MG63 (cell line): Measurements from ENCODE around the gene IL11RA. TPM values are rescaled to one million over a fixed set of nuclear protein-coding genes. Genes with fewer than 3 reads are reported as not detected.

Source experiments
- DNase-seq: peaks from one replicate; pipeline ENCODE4 v3.0.0-alpha.2; 2020
- H3K27me3 ChIP-seq: fragments of 250-450 bp; sonication (Bioruptor Pico); 2 replicates; pipeline ENCODE4 v1.5.1; 2020; ENCODE audit warnings: mild to moderate bottlenecking, moderate library complexity
- H3K36me3 ChIP-seq: fragments of 250-450 bp; sonication (Bioruptor Pico); 2 replicates; pipeline ENCODE4 v1.5.1; 2020; ENCODE audit warnings: mild to moderate bottlenecking, moderate library complexity
- H3K4me3 ChIP-seq: fragments of 250-450 bp; sonication (Bioruptor Pico); 2 replicates; pipeline ENCODE4 v1.5.1; 2020; ENCODE audit warnings: mild to moderate bottlenecking, moderate library complexity
- H3K9me3 ChIP-seq: fragments of 250-450 bp; sonication (Bioruptor Pico); 2 replicates; pipeline ENCODE4 v1.5.1; 2020; ENCODE audit warnings: mild to moderate bottlenecking, moderate library complexity
- total RNA-seq: library from RNA; depleted of rRNA; stranded (reverse); fragments of >200 nt; shearing (Covaris generic); gene quantifications from 2 replicates; pipeline ENCODE4 v1.2.3, GENCODE V29; 2014; ENCODE audit warnings: low replicate concordance

IL11RA gene
- total RNA-seq, 1 experiment from 2014 or later = 16.9 TPM

DNA sequence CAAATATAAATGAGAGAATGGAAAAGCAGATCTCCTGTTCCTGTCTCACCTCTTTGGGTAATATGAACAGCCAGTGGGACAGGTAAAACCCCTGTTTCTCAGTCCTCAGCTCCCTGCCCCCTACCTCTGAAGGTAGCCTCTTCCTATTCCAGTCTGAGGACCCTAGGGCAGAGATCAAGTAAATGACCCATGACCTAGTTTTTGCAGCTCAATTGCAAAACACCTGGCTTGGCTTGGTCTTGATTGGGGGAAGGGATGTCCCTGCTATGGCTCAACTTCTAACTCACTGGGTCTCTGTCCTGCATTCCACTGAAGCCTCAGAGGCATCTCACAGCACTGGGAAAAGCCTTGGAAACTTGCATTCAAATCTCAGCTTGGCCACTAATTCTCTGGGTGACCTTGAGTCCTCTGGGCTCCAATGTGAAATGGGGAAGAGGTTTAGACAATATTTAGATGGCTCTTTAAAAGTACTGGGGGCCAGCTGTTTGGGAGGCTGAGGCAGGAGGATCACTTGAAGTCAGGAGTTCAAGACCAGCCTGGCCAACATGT lies 7.1 kb upstream of the IL11RA start:
- Histone ChIP-seq H3K4me3 (no peak overlapping the region), H3K36me3 (no peaks in the 10 kb centered on the region; the same call in 1 of the 2 replicates), H3K27me3 (no peaks in the 10 kb centered on the region), H3K9me3 (no peaks in the 10 kb centered on the region)
- DNase-seq = no peak

DNA sequence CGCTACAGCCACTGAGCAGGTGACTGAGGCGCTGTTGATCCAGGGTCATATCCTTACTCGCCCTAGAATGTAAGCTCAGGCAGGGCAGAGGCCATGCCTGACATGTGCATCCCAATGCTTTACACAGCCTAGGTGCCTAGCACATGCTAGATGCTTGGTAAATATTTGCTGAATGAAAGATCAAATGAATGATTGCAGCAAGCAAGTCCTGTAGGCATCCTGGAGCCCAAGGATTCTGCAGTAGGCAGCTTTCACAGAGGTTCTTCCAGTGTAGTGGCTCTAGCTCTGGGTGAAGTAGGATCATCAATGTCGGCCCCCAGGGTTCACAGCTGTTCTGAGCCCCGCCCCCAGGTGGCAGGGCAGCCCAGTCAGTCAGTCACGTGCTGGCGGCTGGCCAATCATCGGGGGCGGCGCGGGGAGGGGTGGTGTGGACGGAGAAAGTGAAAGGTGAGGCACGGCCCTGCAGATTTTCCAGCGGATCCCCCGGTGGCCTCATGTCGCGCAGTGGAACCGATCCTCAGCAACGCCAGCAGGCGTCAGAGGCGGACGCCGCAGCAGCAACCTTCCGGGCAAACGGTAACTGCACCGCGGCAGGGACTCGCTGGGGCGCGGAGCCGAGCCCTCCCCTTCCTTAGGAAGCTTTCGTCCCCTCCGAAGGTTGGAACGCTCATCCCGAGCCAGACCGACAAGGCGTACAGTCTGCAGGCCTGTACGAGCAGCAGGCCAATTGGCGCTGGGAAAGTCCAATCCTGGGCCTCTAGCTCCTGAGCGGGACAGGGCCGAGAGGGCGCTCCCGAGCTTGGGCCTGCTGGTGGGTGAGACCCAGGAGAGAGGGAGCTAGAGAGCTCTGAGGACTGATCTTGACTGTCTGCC lies 5.5 kb upstream of the IL11RA start, which contains the start of gene GALT:
Gene GALT (plus strand): TSS at position 465 of the 873 bp plus-strand sequence. CDS start 30 bp downstream, at position 495.
- Histone ChIP-seq H3K4me3 (peak within 1 kb of the TSS; percentile 60), H3K36me3 (no peaks in the 10 kb centered on the region; the same call in 1 of the 2 replicates), H3K27me3 (no peaks in the 10 kb centered on the region), H3K9me3 (no peaks in the 10 kb centered on the region)
- DNase-seq = peak; percentile 85

DNA sequence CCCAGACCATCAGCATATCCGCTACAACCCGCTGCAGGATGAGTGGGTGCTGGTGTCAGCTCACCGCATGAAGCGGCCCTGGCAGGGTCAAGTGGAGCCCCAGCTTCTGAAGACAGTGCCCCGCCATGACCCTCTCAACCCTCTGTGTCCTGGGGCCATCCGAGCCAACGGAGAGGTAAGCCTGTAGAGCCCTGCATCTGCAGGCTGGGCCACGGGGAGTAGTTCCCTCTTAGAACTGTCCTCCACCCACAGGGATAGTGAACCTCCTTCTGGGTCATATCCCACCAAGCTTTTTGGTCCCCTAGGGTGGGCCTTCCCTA lies 4.9 kb upstream of the IL11RA start:
- peak overlapping the region; percentile 60 for H3K4me3 ChIP-seq

DNA sequence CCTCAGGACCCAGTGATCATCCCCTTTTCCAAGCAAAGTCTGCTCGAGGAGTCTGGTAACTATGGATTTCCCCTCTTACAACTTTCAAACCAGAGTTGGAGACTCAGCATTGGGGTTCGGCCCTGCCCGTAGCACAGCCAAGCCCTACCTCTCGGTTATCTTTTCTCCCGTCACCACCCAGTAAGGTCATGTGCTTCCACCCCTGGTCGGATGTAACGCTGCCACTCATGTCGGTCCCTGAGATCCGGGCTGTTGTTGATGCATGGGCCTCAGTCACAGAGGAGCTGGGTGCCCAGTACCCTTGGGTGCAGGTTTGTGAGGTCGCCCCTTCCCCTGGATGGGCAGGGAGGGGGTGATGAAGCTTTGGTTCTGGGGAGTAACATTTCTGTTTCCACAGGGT lies 4.3 kb upstream of the IL11RA start:
- DNase-seq = no peak
- Histone ChIP-seq H3K27me3 (no peaks in the 10 kb centered on the region), H3K4me3 (peak overlapping the region; percentile 60), H3K9me3 (no peaks in the 10 kb centered on the region), H3K36me3 (no peaks in the 10 kb centered on the region; the same call in 1 of the 2 replicates)

More for the DNA sequence above, 4.9 kb upstream of the IL11RA start:
- H3K9me3 ChIP-seq = no peaks in the 10 kb centered on the region
- no peaks in the 10 kb centered on the region for H3K27me3 ChIP-seq
- DNase-seq = no peak
- no peaks in the 10 kb centered on the region; the same call in 1 of the 2 replicates for H3K36me3 ChIP-seq

DNA sequence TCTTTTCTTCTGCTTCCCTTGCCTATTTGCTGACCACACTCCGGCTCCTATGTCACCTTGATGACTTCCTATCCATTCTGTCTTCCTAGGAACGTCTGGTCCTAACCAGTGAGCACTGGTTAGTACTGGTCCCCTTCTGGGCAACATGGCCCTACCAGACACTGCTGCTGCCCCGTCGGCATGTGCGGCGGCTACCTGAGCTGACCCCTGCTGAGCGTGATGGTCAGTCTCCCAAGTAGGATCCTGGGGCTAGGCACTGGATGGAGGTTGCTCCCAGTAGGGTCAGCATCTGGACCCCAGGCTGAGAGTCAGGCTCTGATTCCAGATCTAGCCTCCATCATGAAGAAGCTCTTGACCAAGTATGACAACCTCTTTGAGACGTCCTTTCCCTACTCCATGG lies 3.3 kb upstream of the IL11RA start:
- Histone ChIP-seq H3K36me3 (no peaks in the 10 kb centered on the region; the same call in 1 of the 2 replicates), H3K9me3 (no peaks in the 10 kb centered on the region)

DNA sequence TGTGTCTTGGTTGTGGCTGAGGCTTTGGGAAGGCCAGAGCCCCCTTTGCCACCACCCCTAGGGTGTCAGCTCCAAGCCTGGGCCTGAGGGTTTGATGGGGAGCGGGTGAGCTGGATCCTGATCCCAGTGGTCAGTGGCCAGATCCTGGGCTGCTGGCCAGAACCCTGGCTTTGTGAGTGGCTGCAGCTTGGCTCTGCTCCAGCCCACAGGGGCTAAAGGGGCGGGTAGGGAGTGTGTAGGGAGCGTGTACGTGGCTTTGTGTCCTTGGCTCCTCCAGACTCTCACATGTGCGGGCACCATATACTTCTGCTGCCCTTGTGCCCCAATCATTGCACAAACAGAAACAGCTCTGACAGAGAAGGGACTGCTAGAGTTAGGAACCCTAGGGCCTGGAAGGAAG lies 1.2 kb upstream of the IL11RA start:
- H3K9me3 ChIP-seq = no peaks in the 10 kb centered on the region
- H3K36me3 ChIP-seq = no peaks in the 10 kb centered on the region; the same call in 1 of the 2 replicates
- no peak overlapping the region; the same call in 1 of the 2 replicates for H3K4me3 ChIP-seq
- DNase-seq = no peak
- H3K27me3 ChIP-seq = no peaks in the 10 kb centered on the region

More for the DNA sequence above, 3.3 kb upstream of the IL11RA start:
- Histone ChIP-seq H3K27me3 (no peaks in the 10 kb centered on the region), H3K4me3 (no peak overlapping the region)
- DNase-seq = no peak

DNA sequence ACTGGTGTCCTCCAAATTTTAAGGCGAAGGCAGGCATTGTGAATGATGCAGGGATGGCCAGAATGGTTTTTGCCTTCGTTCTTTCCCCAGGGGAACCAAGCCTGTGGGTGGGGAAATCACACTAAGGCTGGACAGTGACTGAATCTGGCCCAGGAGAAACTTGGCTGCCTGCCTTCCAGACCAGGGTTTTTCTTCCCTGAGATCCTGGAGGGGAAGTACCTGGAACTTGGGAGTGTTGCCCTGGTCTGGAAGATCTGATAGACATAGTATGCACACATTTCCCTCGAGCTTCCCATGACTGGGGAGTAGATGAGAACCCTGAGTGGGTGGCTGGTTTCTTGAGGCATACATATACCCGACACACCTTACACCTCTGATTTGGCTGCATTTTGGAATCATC lies 664 bp upstream of the IL11RA start:
- Histone ChIP-seq H3K9me3 (no peaks in the 10 kb centered on the region), H3K4me3 (peak overlapping the region; percentile 52), H3K36me3 (no peaks in the 10 kb centered on the region; the same call in 1 of the 2 replicates), H3K27me3 (no peaks in the 10 kb centered on the region)
- peak; percentile 58 for DNase-seq

DNA sequence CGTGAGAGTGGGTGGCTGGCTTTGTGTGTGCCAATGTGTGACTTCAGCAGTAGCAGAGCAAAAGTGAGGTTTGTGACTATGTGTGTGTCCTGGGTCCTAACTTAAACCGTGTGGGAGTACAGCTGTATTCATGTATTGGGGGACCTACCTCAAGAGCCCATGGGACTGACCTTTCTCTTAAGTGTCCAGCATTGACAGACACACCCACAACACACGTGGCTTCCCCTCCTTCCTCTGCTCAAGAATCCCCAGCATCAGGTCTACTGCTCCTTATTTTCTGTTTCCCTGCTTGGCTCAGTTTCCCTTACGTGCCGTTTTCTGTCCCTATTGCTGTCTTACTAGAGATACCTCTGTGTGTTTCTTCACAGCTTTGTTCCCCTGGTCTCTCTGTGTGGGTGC lies 616 bp downstream of the IL11RA start:
- Histone ChIP-seq H3K27me3 (no peaks in the 10 kb centered on the region), H3K9me3 (no peaks in the 10 kb centered on the region), H3K36me3 (no peaks in the 10 kb centered on the region; the same call in 1 of the 2 replicates), H3K4me3 (peak overlapping the region; percentile 52)
- no peak for DNase-seq

DNA sequence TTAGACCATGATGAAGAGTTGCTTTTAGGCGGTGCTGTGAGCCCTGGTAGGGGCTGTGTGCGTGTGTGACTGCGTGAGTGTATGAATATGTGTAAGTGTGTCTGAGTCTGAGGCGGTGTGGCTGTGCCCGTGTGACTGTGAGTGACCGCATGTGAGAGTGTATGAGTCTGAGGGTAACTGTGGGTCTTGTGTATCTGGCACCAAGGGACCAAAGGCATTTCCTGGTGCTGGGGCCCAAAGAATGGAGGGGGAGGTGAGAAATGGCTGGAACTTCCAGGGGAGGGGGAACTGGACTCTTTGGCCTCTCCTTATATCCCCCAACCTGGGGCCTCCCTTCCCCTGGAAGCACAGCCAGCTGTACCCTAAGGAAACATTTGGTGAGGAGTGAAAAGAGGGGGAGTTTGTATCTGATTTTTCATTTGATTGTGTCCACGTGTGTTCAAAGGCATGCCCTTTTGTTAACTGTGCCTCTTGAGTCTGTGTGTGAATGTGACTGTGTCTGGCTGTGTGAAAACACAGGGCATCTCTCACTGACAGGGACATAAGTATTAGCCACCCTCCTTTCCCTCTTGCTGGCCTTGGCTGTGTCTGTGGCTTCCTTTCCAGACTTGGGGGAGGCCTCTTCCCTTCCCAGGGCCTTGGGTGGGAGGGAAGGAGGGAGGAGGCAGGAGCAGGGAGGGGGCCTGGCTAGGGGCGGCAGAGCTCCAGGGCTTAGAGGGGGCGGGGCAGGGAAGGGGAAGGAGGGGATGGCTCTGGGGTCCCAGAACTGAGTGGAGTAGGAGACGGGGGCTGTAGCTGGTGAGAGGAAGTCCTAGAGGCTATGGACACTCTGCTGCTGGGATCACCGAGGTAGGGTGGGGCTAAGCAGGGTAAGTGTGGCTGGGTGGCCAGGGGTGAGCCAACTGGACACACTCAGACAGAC lies 1.4 kb downstream of the IL11RA start:
- Histone ChIP-seq H3K9me3 (no peaks in the 10 kb centered on the region), H3K36me3 (no peaks in the 10 kb centered on the region; the same call in 1 of the 2 replicates), H3K27me3 (no peaks in the 10 kb centered on the region), H3K4me3 (no peak overlapping the region; the same call in 1 of the 2 replicates)
- peak; percentile 31 for DNase-seq

DNA sequence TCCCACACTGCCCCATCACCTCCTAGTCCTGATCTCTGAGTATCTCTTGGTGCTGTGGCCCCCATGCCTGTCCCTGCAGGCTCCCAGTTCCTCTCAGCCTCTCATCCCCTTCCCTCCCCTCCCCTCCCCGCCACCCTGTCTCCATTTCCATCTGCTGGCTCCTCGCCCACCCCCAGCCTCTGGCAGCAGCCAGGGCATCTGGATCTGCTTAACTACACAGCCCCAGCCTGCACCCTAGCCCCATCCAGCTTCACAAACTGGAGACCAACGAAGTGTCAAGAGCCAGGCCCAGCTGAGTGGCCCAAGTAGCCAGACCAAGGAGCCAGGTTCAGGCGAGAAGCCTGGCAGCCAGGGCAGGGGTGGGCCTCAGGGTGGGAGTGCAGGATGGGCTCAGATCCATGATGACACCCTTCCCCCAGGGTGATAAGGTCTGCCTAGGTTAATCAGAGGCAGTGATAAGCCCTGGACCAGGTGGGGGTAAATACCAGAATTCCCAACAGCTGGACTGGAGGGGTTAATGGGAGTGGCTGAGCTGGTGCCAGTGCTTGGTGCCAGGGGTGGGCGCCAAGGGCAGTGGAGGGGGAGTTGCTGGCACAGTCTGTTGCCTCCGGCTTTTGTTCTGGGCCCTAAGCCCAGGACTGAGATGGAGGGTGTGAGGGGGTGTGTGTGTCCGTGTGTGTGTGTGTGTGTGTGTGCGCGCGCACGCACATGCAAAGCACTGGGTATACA lies 2.5 kb downstream of the IL11RA start:
- Histone ChIP-seq H3K9me3 (no peaks in the 10 kb centered on the region), H3K27me3 (no peaks in the 10 kb centered on the region), H3K36me3 (no peaks in the 10 kb centered on the region), H3K4me3 (no peak overlapping the region)
- DNase-seq = peak; percentile 87

DNA sequence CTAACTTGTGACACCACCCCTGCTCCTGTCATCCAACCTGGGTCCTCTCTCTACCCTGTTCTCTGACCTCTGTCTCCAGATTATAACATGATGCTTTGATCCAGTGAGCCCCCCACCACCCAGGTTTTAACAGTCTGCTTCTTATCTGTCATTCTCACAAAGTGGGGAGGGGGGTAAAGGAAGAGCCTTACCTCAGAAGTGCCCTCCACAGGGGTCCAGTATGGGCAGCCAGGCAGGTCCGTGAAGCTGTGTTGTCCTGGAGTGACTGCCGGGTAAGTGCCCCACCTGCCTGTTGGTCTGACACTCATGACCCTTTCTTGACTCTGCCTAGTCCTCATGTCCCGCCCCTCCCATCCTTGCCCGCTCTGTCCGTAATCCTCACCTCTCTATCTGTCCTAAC lies 3.4 kb downstream of the IL11RA start:
- Histone ChIP-seq H3K27me3 (no peaks in the 10 kb centered on the region), H3K9me3 (no peaks in the 10 kb centered on the region), H3K4me3 (no peak overlapping the region), H3K36me3 (no peaks in the 10 kb centered on the region)
- DNase-seq = no peak

DNA sequence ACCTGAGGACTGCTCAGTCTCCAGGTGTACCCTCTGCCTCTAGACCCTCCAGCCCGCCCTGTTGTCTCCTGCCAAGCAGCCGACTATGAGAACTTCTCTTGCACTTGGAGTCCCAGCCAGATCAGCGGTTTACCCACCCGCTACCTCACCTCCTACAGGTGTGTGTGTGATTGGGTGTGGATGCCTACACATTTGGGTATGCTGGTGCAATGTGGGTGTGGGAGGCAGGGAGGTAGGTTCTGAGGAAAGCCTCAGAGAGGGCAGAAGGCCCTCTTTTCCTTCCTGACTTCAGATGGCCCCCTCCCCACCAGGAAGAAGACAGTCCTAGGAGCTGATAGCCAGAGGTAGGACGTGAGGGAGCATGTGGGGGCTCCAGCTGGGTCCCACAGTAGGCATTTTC lies 5.0 kb downstream of the IL11RA start:
- no peaks in the 10 kb centered on the region for H3K9me3 ChIP-seq
- no peak for DNase-seq
- H3K36me3 ChIP-seq = no peaks in the 10 kb centered on the region
- no peak overlapping the region for H3K4me3 ChIP-seq
- no peaks in the 10 kb centered on the region for H3K27me3 ChIP-seq

DNA sequence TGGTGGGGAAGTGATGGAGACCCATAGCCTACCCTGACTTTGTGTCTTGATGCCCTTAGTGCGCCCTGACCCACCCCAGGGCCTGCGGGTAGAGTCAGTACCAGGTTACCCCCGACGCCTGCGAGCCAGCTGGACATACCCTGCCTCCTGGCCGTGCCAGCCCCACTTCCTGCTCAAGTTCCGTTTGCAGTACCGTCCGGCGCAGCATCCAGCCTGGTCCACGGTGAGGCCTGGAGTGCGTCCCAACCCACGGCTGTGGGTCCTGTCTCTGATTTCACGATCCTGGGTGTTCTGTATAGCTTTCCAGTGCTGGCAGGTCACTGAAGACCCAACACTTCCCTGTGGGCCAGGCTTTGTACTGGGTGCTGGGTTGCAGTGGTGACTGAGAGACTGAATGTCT lies 6.5 kb downstream of the IL11RA start:
- H3K36me3 ChIP-seq = no peaks in the 10 kb centered on the region
- DNase-seq = no peak
- H3K4me3 ChIP-seq = no peak overlapping the region
- no peaks in the 10 kb centered on the region for H3K9me3 ChIP-seq
- H3K27me3 ChIP-seq = no peaks in the 10 kb centered on the region

DNA sequence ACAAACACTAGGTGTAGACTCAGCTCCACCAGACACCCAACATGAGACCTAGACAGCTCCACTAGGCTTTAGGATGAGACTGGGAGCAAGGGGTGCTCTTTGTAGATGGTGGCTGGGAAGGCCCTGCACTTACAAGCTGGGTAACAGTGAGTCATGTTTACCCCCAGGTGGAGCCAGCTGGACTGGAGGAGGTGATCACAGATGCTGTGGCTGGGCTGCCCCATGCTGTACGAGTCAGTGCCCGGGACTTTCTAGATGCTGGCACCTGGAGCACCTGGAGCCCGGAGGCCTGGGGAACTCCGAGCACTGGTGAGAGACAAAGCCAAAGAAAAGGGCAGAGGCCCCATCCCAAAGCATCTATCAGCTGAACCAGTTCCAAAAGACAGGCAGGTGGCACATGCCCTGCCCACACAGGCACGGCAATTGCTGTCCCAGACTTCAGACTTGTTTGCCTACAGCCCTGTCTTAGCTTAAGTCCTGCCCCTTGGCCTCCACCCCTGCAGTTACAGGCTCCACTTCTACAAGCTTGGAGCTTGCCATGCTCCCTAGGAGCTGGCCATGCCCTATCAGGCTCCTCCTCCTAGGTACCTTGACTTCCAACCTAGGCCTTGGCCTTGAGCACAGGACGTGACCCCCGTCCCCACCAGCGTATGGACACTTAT lies 7.7 kb downstream of the IL11RA start:
- H3K9me3 ChIP-seq = no peaks in the 10 kb centered on the region
- no peak for DNase-seq
- no peaks in the 10 kb centered on the region for H3K36me3 ChIP-seq
- no peak overlapping the region for H3K4me3 ChIP-seq
- no peaks in the 10 kb centered on the region for H3K27me3 ChIP-seq

DNA sequence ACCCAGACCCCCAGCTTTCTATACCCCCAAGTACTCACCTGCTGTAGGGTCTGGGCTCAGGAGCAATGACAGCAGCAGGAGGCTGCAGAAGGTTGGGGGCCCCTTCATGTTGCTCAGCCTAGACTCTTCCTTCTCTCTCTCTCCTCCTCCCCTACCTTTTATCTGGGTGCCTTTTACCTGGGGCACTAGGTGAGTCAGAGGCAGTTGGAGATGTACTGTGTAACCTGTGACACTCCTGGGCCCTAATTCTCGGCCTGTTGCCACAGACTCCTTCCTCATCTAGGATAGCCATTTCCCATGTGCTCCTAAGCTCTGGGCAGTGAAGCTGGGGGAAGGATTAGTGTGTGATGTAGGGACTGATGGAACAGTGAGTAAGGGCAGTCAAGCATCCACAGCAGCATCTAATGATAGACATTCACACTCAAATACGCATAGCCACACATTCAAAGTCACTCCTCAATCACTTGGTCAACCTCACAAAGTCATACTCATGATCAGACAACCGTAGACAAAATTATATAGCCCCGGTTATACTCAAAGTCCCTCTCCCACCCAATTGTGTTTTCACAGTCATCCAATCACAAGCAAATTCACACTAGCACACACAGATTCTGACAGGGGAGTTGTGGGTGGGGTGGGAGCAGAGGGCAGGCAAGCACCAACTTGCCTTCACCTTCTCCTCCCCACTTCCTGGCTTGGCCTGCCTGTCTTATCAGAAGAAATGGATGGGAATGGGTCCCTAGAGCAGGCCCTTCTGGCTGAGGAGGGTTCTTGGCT lies 10.7 kb downstream of the IL11RA start, which contains the start of gene CCL27:
Gene CCL27 (minus strand): TSS at position 132 of the 777 bp plus-strand sequence. CDS start 24 bp downstream, at position 108.
- Histone ChIP-seq H3K27me3 (no peaks in the 10 kb centered on the region), H3K36me3 (no peaks in the 10 kb centered on the region), H3K9me3 (no peaks in the 10 kb centered on the region), H3K4me3 (no peak within 1 kb of the TSS)
- DNase-seq = no peak
